KMS-11 (cell line): ENCODE measurements around the gene S100A13.

Experiments
- H2AFZ ChIP-seq: fragments of 200-600 bp; sonication (generic); 2 replicates; pipeline ENCODE4 v1.6.1; 2016; ENCODE audit warnings: antibody characterized with exemption, mixed run types, low read depth
- H3K27ac ChIP-seq: fragments of 200-600 bp; sonication (generic); 2 replicates; pipeline ENCODE4 v1.6.1; 2016; ENCODE audit warnings: mild to moderate bottlenecking, mixed run types
- H3K27me3 ChIP-seq: fragments of 200-600 bp; sonication (generic); 2 replicates; pipeline ENCODE4 v1.6.1; 2017; ENCODE audit warnings: mild to moderate bottlenecking, low read depth, mixed run types, moderate library complexity; ENCODE audit not compliant: insufficient read depth
- H3K36me3 ChIP-seq: fragments of 200-600 bp; sonication (generic); 2 replicates; pipeline ENCODE4 v1.6.1; 2017; ENCODE audit warnings: mild to moderate bottlenecking, mixed run types; ENCODE audit not compliant: insufficient read depth
- H3K4me1 ChIP-seq: fragments of 200-600 bp; sonication (generic); 2 replicates; pipeline ENCODE4 v1.6.1; 2016; ENCODE audit warnings: mild to moderate bottlenecking, low read depth, mixed run types; ENCODE audit not compliant: poor library complexity, severe bottlenecking
- H3K4me2 ChIP-seq: fragments of 200-600 bp; sonication (generic); 2 replicates; pipeline ENCODE4 v1.7.0; 2016; ENCODE audit warnings: mild to moderate bottlenecking, mixed run types
- H3K4me3 ChIP-seq: fragments of 200-600 bp; sonication (generic); IDR thresholded peaks from 2 replicates; pipeline ENCODE4 v1.6.1; 2017; ENCODE audit warnings: low read depth, low read length, mixed read lengths; ENCODE audit not compliant: insufficient read depth
- H3K79me2 ChIP-seq: fragments of 200-600 bp; sonication (generic); 2 replicates; pipeline ENCODE4 v1.6.1; 2016; ENCODE audit warnings: low read depth, mixed run types; ENCODE audit not compliant: insufficient read depth
- H3K9ac ChIP-seq: fragments of 200-600 bp; sonication (generic); 2 replicates; pipeline ENCODE4 v1.6.1; 2016; ENCODE audit warnings: mild to moderate bottlenecking, mixed run types
- H4K20me1 ChIP-seq: fragments of 200-600 bp; sonication (generic); 2 replicates; pipeline ENCODE4 v1.6.1; 2016; ENCODE audit warnings: mild to moderate bottlenecking, mixed run types; ENCODE audit not compliant: insufficient read depth
- CTCF ChIP-seq: fragments of 200-600 bp; sonication (generic); conservative IDR thresholded peaks from 2 replicates; pipeline ENCODE4 v1.6.1; 2017; ENCODE audit warnings: low read depth, mild to moderate bottlenecking, antibody characterized with exemption, low read length, moderate library complexity, mixed read lengths

The S100A13 gene

GRCh38 chr1:153614189-153614900 lies 13.0 kb downstream of the S100A13 start:
- no peaks in the 10 kb centered on the region for H3K79me2 ChIP-seq
- no peak overlapping the region for H3K4me3 ChIP-seq
- no peak overlapping the region for H3K9ac ChIP-seq
- H3K4me2 ChIP-seq = no peak overlapping the region
- H2AFZ ChIP-seq = no peak overlapping the region
- TF ChIP-seq CTCF = no peak
- no peaks in the 10 kb centered on the region for H4K20me1 ChIP-seq
- 0 out of 2 replicates have a peak, but pooled peaks cover 3% of the 10 kb centered on the region for H3K27me3 ChIP-seq
- H3K4me1 ChIP-seq = no peaks in the 10 kb centered on the region
- no peak overlapping the region for H3K27ac ChIP-seq
- no peaks in the 10 kb centered on the region for H3K36me3 ChIP-seq

GRCh38 chr1:153613406-153613805 lies 13.9 kb downstream of the S100A13 start:
- no peaks in the 10 kb centered on the region for H4K20me1 ChIP-seq
- no peak overlapping the region for H3K4me3 ChIP-seq
- 0 out of 2 replicates have a peak, but pooled peaks cover 3% of the 10 kb centered on the region for H3K27me3 ChIP-seq
- H3K9ac ChIP-seq = no peak overlapping the region
- H3K4me1 ChIP-seq = no peaks in the 10 kb centered on the region
- TF ChIP-seq CTCF = no peak
- no peak overlapping the region for H3K27ac ChIP-seq
- H3K4me2 ChIP-seq = no peak overlapping the region
- H3K36me3 ChIP-seq = no peaks in the 10 kb centered on the region
- H2AFZ ChIP-seq = no peak overlapping the region
- no peaks in the 10 kb centered on the region for H3K79me2 ChIP-seq

- Histone ChIP-seq H4K20me1 (no peaks in the 10 kb centered on the region), H3K4me3 (no peak within 1 kb of the TSS), H3K79me2 (no peaks in the 10 kb centered on the region), H3K36me3 (no peaks in the 10 kb centered on the region), H3K9ac (no peak within 1 kb of the TSS), H3K4me2 (no peak within 1 kb of the TSS), H2AFZ (no peak within 1 kb of the TSS), H3K4me1 (no peaks in the 10 kb centered on the region), H3K27ac (no peak within 1 kb of the TSS), H3K27me3 (0 out of 2 replicates have a peak, but pooled peaks cover 3% of the 10 kb centered on the region)
- no peak for TF ChIP-seq CTCF
Measured at GRCh38 chr1:153612755-153613331, 14.5 kb downstream of the S100A13 start, which contains the start of gene S100A16. TSS of gene S100A16 (minus strand) at chr1:153613137. CDS start at chr1:153608151, 4,986 bp downstream.

- Histone ChIP-seq H3K36me3 (no peaks in the 10 kb centered on the region), H3K79me2 (no peaks in the 10 kb centered on the region), H3K4me1 (no peaks in the 10 kb centered on the region), H3K27ac (no peak overlapping the region), H3K4me3 (no peak overlapping the region), H4K20me1 (no peaks in the 10 kb centered on the region), H2AFZ (no peak overlapping the region), H3K27me3 (0 out of 2 replicates have a peak, but pooled peaks cover 3% of the 10 kb centered on the region), H3K4me2 (no peak overlapping the region), H3K9ac (no peak overlapping the region)
- no peak for TF ChIP-seq CTCF
Measured at GRCh38 chr1:153612111-153612754, 15.1 kb downstream of the S100A13 start.
